GM18508 (cell line): ENCODE results near the gene GRHPR.
"Not testable (repeated sequence)": the region's sequence is repeated elsewhere in the genome, so short reads cannot be mapped to it uniquely, and the experiment has no call there.

Experiments
- ATAC-seq: cut with Tn5 transposase; IDR thresholded peaks from one replicate; pipeline ENCODE4 v1.9.1; 2021; ENCODE audit warnings: moderate number of reproducible peaks; ENCODE audit not compliant: insufficient read depth, unreplicated experiment

GRHPR gene

DNA sequence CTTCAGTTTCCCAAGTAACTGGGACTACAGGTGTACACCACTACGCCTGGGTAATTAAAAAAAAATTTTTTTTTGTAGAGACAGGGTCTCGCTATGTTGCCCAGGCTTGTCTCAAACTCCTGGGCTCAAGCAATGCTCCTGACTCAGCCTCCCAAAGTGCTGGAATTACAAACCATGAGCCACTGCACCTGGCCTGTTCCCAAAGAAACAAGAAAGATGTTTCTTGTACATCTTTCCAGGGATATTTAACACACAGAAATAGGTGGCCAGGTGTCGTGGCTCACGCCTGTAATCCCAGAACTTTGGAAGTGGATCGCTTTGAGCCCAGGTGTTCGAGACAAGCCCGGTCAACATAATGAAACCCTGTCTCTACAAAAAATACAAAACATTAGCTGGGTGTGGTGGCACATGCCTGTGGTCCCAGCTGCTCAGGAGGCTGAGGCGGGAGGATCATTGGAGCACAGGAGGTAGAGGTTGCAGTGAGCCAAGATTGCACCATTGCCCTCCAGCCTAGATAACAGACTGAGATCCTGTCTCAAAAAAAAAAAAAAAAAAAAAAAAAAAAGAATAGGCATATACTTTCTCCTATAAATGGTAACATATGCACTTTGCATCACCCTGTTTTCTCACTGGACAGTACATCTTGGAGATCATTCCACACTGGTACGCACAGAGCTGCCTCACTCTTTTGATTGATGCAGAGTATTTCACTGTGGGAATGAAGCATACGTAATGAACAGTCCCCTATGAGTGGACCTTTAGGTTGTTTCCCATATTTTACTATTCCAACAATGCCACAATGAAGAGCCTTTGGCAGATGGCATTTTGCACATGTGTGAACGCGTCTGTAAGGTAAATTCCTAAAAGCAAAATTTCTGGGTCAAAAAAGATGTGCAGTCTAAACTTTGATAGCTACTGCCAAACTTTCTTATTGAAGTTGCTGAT is 2.0 kb upstream of the GRHPR start:
- ATAC-seq = no peak

- no peak for ATAC-seq
Observed at GRCh38 chr9:37421914-37422288, 595 bp upstream of the GRHPR start.

GRCh38 chr9:37423508-37423907 is 1.0 kb downstream of the GRHPR start:
- ATAC-seq = no peak

- no peak for ATAC-seq
Observed at GRCh38 chr9:37424204-37424685, 1.7 kb downstream of the GRHPR start.

DNA sequence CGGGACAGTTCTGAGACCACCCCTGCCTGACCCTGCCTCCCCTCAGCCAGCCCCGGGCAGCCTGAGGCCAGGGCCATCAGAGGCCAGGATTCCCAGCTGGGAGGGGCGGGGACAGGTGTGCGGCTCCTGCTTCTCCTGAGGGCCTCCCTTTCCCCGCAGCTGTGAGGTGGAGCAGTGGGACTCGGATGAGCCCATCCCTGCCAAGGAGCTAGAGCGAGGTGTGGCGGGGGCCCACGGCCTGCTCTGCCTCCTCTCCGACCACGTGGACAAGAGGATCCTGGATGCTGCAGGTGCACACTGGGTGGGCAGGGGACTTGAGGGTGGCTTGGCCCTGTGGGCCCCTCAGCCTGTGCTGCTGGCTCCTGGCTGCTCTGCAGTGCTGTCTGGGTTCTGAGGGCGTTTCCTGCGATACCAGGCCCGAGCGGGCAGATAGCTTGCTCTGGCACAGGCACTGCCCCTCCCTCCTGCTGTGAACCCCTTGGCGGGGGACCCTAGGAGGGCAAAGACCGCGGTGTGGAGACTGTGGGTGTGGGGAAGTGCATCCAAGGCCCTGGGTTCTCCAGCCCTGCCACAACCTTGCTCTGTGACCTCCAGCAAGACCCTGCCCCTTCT is 2.3 kb downstream of the GRHPR start:
- no peak for ATAC-seq

DNA sequence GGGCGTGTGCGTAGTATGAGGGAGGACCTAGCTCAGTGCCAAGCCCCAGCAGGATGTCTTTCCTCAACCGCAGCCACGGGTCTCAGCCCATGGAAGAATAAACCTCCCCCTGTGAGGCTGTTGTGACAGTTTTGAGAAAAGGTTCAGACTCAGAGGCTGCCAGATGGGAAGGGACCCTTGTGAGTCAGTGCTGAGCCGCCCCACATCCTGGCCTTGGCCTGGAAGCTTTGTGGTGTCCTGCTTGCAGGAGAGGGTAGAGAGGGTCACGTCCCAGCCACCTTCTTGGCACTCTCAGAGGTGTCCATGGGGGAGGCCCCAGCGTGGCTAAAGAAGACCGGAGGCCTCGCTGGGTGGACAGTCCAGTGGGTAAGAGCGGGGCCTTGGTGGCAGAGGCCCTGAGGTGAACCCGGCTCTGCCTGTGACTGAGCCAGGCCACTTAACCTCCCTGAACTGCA is 2.8 kb downstream of the GRHPR start:
- no peak for ATAC-seq

GRCh38 chr9:37426431-37426830 is 3.9 kb downstream of the GRHPR start:
- not testable (repeated sequence) for ATAC-seq

GRCh38 chr9:37426846-37427245 is 4.3 kb downstream of the GRHPR start:
- ATAC-seq = no peak

- ATAC-seq = no peak
Observed at GRCh38 chr9:37428345-37428744, 5.8 kb downstream of the GRHPR start.

- no peak for ATAC-seq
Observed at GRCh38 chr9:37429441-37430285, 7.2 kb downstream of the GRHPR start.

- no peak for ATAC-seq
Observed at GRCh38 chr9:37430841-37431597, 8.5 kb downstream of the GRHPR start.

DNA sequence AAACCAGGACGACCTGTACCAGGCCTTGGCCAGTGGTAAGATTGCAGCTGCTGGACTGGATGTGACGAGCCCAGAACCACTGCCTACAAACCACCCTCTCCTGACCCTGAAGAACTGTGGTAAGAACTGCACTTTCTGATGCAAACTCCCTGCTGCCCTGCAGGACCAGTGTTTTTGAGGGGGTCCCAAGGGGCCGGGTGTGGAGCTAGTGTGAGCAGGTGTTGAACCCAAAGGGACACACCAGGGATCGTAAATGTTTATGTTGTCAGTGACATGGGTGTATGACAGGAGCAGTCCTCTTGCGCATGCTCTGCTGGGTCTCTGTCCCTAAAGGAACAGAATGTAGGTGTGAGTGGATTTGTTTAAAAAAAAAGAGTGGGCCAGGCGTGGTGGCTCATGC is 9.5 kb downstream of the GRHPR start:
- ATAC-seq = no peak

DNA sequence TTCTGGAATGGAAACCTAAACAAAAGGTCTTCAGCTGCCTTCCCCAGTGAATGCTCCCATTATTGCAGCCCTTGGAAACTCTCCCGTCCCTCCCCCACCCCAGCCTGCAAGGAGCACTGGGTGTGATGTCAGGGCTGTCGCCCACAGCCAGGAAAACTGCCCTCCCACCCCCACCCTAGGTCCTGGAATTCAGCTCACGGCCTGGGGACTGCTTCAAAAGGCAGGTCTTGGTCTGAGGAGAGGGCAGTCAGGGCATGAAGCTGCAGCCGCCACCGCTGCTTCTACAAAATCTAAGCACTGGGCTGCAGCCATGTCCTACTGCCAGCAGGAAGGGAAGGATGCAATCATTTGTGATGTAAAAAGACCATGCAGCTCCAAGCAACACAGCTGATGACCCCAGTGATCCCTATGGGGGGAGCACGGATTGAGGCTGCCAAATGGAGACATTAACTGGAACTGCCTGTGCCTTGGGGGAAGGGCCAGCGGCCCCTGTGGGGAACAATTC is 11.4 kb downstream of the GRHPR start:
- ATAC-seq = no peak

- ATAC-seq = no peak
Observed at GRCh38 chr9:37436540-37436939, 14.0 kb downstream of the GRHPR start.

DNA sequence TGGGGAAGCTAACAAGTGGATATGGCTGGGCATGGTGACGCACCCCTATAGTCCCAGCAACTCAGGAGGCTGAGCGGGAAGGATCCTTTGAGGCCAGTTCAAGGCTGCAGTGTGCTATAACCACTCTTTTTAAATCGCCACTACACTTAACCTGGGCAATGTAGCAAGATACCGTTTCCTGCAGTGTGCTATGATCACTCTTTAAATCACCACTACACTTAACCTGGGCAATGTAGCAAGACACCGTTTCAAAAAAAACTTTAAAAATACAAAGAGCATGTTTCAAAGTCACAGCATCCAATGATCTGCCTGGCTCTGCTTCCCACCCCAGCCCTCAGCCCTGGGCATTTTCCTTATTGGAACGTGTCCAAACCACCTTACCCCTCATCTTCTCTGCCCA is 14.5 kb downstream of the GRHPR start:
- no peak for ATAC-seq

DNA sequence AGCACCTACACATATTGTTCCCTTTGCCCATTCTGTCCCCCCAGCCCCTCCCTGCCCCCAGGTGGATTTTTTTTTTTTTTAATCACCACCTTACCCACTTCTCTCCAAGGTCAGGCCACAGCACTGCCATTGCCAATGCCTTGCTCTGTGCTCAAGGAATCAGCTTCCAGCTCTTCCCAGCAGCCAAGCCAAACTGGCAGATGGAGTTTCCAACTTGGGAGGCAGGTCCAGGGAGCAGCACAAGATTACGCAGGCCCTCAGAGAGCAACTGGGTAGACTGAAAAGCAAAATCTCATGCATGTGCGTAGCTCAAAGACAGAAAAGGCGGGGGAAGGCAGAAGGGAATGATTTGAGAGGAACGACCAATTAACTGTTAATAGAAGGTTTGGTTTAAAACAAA is 15.1 kb downstream of the GRHPR start:
- no peak for ATAC-seq

DNA sequence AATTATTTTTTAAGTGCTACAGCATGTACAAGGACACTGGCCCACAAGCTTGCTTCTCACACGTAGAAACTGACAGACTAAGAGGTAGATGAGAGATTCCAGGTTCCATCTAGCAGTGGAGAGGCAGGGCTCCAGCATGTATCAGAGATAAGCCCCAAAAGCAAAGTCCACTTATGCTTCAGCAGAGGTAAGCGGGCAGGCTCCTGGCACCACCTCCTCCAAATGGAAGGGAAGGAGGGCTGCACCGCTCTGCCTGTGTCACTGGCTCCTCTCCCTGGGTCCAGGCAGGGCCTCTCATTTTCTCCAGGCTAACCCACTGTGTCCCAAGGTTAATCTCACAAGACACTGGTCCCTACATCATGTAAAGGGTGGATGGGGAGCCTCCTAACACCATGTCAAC is 15.9 kb downstream of the GRHPR start:
- no peak for ATAC-seq

GRCh38 chr9:37441776-37442370 is 19.4 kb downstream of the GRHPR start:
- ATAC-seq = no peak

GRCh38 chr9:37442556-37442955 is 20.1 kb downstream of the GRHPR start:
- ATAC-seq = no peak
